SK-N-SH (cell line): Measurements from ENCODE around the gene CRELD2. TPM values are rescaled to one million over a fixed set of nuclear protein-coding genes. Genes with fewer than 3 reads are reported as not detected.

ENCODE experiments used
- CTCF ChIA-PET: fragments of 300-600, 350-600 bp; formaldehyde crosslinking; extraction: SDS; loops from one replicate; lab custom pipeline; 2021; lab: Yijun Ruan, JAX
- POLR2A ChIA-PET: fragments of 350-600 bp; sonication (Branson Sonifier 250); formaldehyde crosslinking; extraction: SDS; loops from one replicate; lab custom pipeline; 2020; ENCODE audit warnings: antibody characterized with exemption, inconsistent platforms; lab: Yijun Ruan, JAX
- DNase-seq: peaks from one replicate; pipeline ENCODE4 v3.0.0; 2012
- H2AFZ ChIP-seq: fragments of 200-600 bp; sonication (generic); 2 replicates; pipeline ENCODE4 v1.8.1; 2016; ENCODE audit warnings: antibody characterized with exemption, mild to moderate bottlenecking, low read depth
- H3F3A ChIP-seq: fragments of 200-600 bp; sonication (generic); replicated peaks from 2 replicates; pipeline ENCODE3; 2016; ENCODE audit warnings: antibody characterized with exemption, mild to moderate bottlenecking; ENCODE audit not compliant: insufficient read depth
- H3K27ac ChIP-seq, 2 experiments: fragments of 200-500 bp in 1 of 2; fragments of 200-600 bp in 1 of 2; sonication (Bioruptor generic) in 1 of 2; sonication (generic), shearing (Covaris generic) in 1 of 2; 2 replicates each; pipeline versions ENCODE4 v1.5.1 to v1.6.1; 2014 to 2016; ENCODE audit warnings: low read depth in 2 of 2, inconsistent platforms in 1 of 2, low read length in 1 of 2, mild to moderate bottlenecking in 1 of 2, mixed read lengths in 1 of 2
- H3K27me3 ChIP-seq: fragments of 200-600 bp; sonication (generic), shearing (Covaris generic); 2 replicates; pipeline ENCODE4 v1.6.1; 2016; ENCODE audit warnings: mixed run types; ENCODE audit not compliant: insufficient read depth
- H3K36me3 ChIP-seq, 2 experiments: fragments of 200-500 bp in 1 of 2; fragments of 200-600 bp in 1 of 2; sonication (Bioruptor generic) in 1 of 2; sonication (generic) in 1 of 2; replicated peaks in 1 of 2; 2 replicates each; pipeline versions ENCODE3 to v1.5.1; 2014 to 2016; ENCODE audit warnings: low read length in 1 of 2, mild to moderate bottlenecking in 1 of 2; ENCODE audit not compliant: insufficient read depth in 2 of 2, control insufficient read depth in 1 of 2
- H3K4me1 ChIP-seq, 2 experiments: fragments of 200-500 bp in 1 of 2; fragments of 200-600 bp in 1 of 2; sonication (Bioruptor generic) in 1 of 2; sonication (generic), shearing (Covaris generic) in 1 of 2; 2 replicates each; pipeline versions ENCODE4 v1.5.1 to v1.6.1; 2014 to 2016; ENCODE audit warnings: low read depth in 1 of 2, low read length in 1 of 2, mixed run types in 1 of 2; ENCODE audit not compliant: insufficient read depth in 2 of 2, control insufficient read depth in 1 of 2
- H3K4me2 ChIP-seq: fragments of 200-600 bp; sonication (generic), shearing (Covaris generic); 2 replicates; pipeline ENCODE4 v1.6.1; 2017; ENCODE audit warnings: mixed run types
- H3K4me3 ChIP-seq, 2 experiments: fragments of 200-500 bp in 1 of 2; fragments of 200-600 bp in 1 of 2; sonication (Bioruptor generic) in 1 of 2; sonication (generic), shearing (Covaris generic) in 1 of 2; 2 replicates each; pipeline versions ENCODE4 v1.5.1 to v1.8.1; 2014 to 2016; ENCODE audit warnings: low read depth in 2 of 2, inconsistent platforms in 1 of 2, low read length in 1 of 2, mild to moderate bottlenecking in 1 of 2, mixed read lengths in 1 of 2, moderate library complexity in 1 of 2
- H3K79me2 ChIP-seq: fragments of 200-600 bp; sonication (generic); 2 replicates; pipeline ENCODE4 v1.8.1; 2017; ENCODE audit warnings: mild to moderate bottlenecking; ENCODE audit not compliant: insufficient read depth
- H3K9ac ChIP-seq: fragments of 200-600 bp; sonication (generic); 2 replicates; pipeline ENCODE4 v1.6.1; 2017; ENCODE audit warnings: mixed run types
- H3K9me2 ChIP-seq: fragments of 200-600 bp; sonication (generic); 2 replicates; pipeline ENCODE4 v1.6.1; 2017; ENCODE audit warnings: mixed run types
- H3K9me3 ChIP-seq: fragments of 200-600 bp; sonication (generic); 2 replicates; pipeline ENCODE4 v1.6.1; 2017; ENCODE audit warnings: mixed run types, mild to moderate bottlenecking, moderate library complexity
- H4K20me1 ChIP-seq: fragments of 200-600 bp; sonication (generic); 2 replicates; pipeline ENCODE4 v1.6.1; 2017; ENCODE audit warnings: mild to moderate bottlenecking, mixed run types; ENCODE audit not compliant: insufficient read depth
- ELF1 ChIP-seq: IDR thresholded peaks from 2 replicates; pipeline ENCODE4 v1.4.0; 2012
- FOSL2 ChIP-seq: IDR thresholded peaks from 2 replicates; pipeline ENCODE4 v1.4.0; 2012; ENCODE audit warnings: low read depth, mild to moderate bottlenecking, moderate library complexity, borderline replicate concordance
- FOXM1 ChIP-seq: IDR thresholded peaks from 2 replicates; pipeline ENCODE4 v1.4.0; 2012; ENCODE audit warnings: low read depth, mild to moderate bottlenecking
- GATA2 ChIP-seq: sonication (generic); formaldehyde crosslinking; IDR thresholded peaks from 2 replicates; pipeline ENCODE4 v1.5.0; 2020; ENCODE audit warnings: mild to moderate bottlenecking, missing genetic modification reagents
- JUND ChIP-seq: IDR thresholded peaks from 2 replicates; pipeline ENCODE4 v1.4.0; 2012
- MXI1 ChIP-seq: IDR thresholded peaks from 2 replicates; pipeline ENCODE4 v1.6.1; 2012; ENCODE audit warnings: mild to moderate bottlenecking, low read depth, low read length, improper control_type of control experiment
- NFIC ChIP-seq: IDR thresholded peaks from 2 replicates; pipeline ENCODE4 v1.4.0; 2012; ENCODE audit warnings: borderline replicate concordance
- NRF1 ChIP-seq: IDR thresholded peaks from 2 replicates; pipeline ENCODE4 v1.6.1; 2012; ENCODE audit warnings: low read depth, mild to moderate bottlenecking, low read length
- SIN3A ChIP-seq: IDR thresholded peaks from 2 replicates; pipeline ENCODE4 v1.6.1; 2012; ENCODE audit warnings: low read depth, mild to moderate bottlenecking, low read length, moderate library complexity, borderline replicate concordance
- SMC3 ChIP-seq: IDR thresholded peaks from 2 replicates; pipeline ENCODE4 v1.6.1; 2012; ENCODE audit warnings: low read depth, low read length, improper control_type of control experiment
- TAF1 ChIP-seq: IDR thresholded peaks from 2 replicates; pipeline ENCODE4 v1.6.1; 2012; ENCODE audit warnings: low read depth, mild to moderate bottlenecking, low read length, moderate library complexity, borderline replicate concordance
- TEAD4 ChIP-seq: IDR thresholded peaks from 2 replicates; pipeline ENCODE4 v1.4.0; 2012; ENCODE audit warnings: mild to moderate bottlenecking, borderline replicate concordance; ENCODE audit not compliant: insufficient read depth
- WGBS: methylation state at CpG from one replicate; pipeline ENCODE4 v1.1.6; 2017; ENCODE audit warnings: low lambda C conversion rate; 5-methylcytosine and 5-hydroxymethylcytosine counted together
- polyA plus RNA-seq, 3 experiments: library from polyadenylated mRNA; depleted of rRNA; stranded (reverse); fragments of >200 nt; gene quantifications; 2 replicates each; pipeline ENCODE4 v1.2.3, GENCODE V29; 2012
- TF ChIP-seq, protein P1 (sequence below): IDR thresholded peaks from 2 replicates; pipeline ENCODE4; 2012
- TF ChIP-seq, protein P2 (sequence below): IDR thresholded peaks from 2 replicates; pipeline ENCODE4 v1.4.0; 2012; ENCODE audit warnings: low read depth
- TF ChIP-seq, protein P3 (sequence below): fragments of 150-350 bp; IDR thresholded peaks from 2 replicates; pipeline ENCODE4 v1.6.1; 2016; ENCODE audit warnings: mild to moderate bottlenecking, low read depth, low read length
- TF ChIP-seq, protein P4 (sequence below): IDR thresholded peaks from 2 replicates; pipeline ENCODE4 v1.6.1; 2012; ENCODE audit warnings: mild to moderate bottlenecking, low read depth, low read length, moderate library complexity

The CRELD2 gene
- polyA plus RNA-seq, 1 of the 3 experiments (the other 2 are of a cell fraction) = 113 TPM

DNA sequence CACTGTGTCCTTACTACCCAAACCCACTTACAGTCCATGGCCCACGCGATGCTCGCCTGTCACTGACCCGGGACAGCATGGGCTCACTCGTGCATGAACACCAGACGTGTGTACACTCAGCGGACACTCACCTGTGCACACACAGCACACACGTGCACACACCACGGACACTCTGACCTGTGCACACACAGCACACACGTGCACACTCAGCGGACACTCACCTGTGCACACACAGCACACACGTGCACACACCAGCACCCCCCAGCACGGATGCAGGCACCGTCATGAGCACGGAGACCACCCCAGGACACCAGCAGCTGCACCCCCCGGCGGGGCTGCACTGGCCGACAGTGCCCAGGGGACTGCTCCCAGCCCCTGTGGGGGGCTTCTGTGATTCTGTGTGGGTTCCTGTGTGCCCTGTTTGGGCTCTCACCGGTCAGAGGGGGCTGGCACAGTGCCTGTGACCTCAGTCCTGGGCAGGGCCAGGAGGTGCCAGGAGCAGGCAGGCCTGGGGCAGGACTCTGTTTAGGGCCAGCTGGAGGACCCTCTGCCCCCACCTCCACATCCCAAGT lies 20.2 kb downstream of the CRELD2 start:
- ChIA-PET POLR2A (no interaction called here), CTCF (interaction anchor here (1.2 to 1.3 kb wide), 2 partner anchors 9 to 55 kb away, joined by 3 to 4 read pairs; no protein-coding TSS in a partner anchor)
- Histone ChIP-seq H3K9me3 (no peaks in the 10 kb centered on the region), H4K20me1 (no peaks in the 10 kb centered on the region), H2AFZ (no peak overlapping the region), H3K4me2 (no peak overlapping the region), H3K27ac (no peak overlapping the region), H3K4me3 (no peak overlapping the region), H3K9ac (no peak overlapping the region), H3K4me1 (peaks cover 6 to 18% of the 10 kb centered on the region in 2 experiments; a peak in 2 of 4 replicates), H3K9me2 (no peaks in the 10 kb centered on the region), H3K79me2 (no peaks in the 10 kb centered on the region), H3K27me3 (no peaks in the 10 kb centered on the region), H3F3A (no peaks in the 10 kb centered on the region), H3K36me3 (no peaks in the 10 kb centered on the region)
- 84% methylated on average over 9 of the region's 19 CpGs for WGBS
- no peak for DNase-seq
- no peak for TF ChIP-seq SMC3
- no peak for TF ChIP-seq NRF1
- no peak for TF ChIP-seq FOSL2
- TF ChIP-seq MXI1 = no peak
- TF ChIP-seq ELF1 = no peak
- TF ChIP-seq, protein P1, sequence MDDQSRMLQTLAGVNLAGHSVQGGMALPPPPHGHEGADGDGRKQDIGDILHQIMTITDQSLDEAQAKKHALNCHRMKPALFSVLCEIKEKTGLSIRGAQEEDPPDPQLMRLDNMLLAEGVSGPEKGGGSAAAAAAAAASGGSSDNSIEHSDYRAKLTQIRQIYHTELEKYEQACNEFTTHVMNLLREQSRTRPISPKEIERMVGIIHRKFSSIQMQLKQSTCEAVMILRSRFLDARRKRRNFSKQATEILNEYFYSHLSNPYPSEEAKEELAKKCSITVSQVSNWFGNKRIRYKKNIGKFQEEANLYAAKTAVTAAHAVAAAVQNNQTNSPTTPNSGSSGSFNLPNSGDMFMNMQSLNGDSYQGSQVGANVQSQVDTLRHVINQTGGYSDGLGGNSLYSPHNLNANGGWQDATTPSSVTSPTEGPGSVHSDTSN = no peak
- TF ChIP-seq FOXM1 = no peak
- TF ChIP-seq NFIC = no peak
- TF ChIP-seq, protein P2, sequence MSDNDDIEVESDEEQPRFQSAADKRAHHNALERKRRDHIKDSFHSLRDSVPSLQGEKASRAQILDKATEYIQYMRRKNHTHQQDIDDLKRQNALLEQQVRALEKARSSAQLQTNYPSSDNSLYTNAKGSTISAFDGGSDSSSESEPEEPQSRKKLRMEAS = no peak
- TF ChIP-seq SIN3A = no peak
- TF ChIP-seq, protein P3, sequence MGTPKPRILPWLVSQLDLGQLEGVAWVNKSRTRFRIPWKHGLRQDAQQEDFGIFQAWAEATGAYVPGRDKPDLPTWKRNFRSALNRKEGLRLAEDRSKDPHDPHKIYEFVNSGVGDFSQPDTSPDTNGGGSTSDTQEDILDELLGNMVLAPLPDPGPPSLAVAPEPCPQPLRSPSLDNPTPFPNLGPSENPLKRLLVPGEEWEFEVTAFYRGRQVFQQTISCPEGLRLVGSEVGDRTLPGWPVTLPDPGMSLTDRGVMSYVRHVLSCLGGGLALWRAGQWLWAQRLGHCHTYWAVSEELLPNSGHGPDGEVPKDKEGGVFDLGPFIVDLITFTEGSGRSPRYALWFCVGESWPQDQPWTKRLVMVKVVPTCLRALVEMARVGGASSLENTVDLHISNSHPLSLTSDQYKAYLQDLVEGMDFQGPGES = no peak
- no peak for TF ChIP-seq JUND
- TF ChIP-seq, protein P4, sequence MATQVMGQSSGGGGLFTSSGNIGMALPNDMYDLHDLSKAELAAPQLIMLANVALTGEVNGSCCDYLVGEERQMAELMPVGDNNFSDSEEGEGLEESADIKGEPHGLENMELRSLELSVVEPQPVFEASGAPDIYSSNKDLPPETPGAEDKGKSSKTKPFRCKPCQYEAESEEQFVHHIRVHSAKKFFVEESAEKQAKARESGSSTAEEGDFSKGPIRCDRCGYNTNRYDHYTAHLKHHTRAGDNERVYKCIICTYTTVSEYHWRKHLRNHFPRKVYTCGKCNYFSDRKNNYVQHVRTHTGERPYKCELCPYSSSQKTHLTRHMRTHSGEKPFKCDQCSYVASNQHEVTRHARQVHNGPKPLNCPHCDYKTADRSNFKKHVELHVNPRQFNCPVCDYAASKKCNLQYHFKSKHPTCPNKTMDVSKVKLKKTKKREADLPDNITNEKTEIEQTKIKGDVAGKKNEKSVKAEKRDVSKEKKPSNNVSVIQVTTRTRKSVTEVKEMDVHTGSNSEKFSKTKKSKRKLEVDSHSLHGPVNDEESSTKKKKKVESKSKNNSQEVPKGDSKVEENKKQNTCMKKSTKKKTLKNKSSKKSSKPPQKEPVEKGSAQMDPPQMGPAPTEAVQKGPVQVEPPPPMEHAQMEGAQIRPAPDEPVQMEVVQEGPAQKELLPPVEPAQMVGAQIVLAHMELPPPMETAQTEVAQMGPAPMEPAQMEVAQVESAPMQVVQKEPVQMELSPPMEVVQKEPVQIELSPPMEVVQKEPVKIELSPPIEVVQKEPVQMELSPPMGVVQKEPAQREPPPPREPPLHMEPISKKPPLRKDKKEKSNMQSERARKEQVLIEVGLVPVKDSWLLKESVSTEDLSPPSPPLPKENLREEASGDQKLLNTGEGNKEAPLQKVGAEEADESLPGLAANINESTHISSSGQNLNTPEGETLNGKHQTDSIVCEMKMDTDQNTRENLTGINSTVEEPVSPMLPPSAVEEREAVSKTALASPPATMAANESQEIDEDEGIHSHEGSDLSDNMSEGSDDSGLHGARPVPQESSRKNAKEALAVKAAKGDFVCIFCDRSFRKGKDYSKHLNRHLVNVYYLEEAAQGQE = no peak
- no peak for TF ChIP-seq GATA2
- no peak for TF ChIP-seq TEAD4
- TF ChIP-seq TAF1 = no peak
